Measurements from ENCODE around the gene ZNF140. TPM values are rescaled to one million over a fixed set of nuclear protein-coding genes. Genes with fewer than 3 reads are reported as not detected.

ZNF140 gene
- 26.9 TPM for total RNA-seq

- peak; percentile 97 for DNase-seq (ENCODE audit: low spot score)
These were observed at the start of gene ZNF140 for GRCh38 chr12:133080368-133081158. Gene ZNF140 (plus strand): TSS chr12:133080923. CDS start chr12:133081321, 398 bp downstream.

DNA sequence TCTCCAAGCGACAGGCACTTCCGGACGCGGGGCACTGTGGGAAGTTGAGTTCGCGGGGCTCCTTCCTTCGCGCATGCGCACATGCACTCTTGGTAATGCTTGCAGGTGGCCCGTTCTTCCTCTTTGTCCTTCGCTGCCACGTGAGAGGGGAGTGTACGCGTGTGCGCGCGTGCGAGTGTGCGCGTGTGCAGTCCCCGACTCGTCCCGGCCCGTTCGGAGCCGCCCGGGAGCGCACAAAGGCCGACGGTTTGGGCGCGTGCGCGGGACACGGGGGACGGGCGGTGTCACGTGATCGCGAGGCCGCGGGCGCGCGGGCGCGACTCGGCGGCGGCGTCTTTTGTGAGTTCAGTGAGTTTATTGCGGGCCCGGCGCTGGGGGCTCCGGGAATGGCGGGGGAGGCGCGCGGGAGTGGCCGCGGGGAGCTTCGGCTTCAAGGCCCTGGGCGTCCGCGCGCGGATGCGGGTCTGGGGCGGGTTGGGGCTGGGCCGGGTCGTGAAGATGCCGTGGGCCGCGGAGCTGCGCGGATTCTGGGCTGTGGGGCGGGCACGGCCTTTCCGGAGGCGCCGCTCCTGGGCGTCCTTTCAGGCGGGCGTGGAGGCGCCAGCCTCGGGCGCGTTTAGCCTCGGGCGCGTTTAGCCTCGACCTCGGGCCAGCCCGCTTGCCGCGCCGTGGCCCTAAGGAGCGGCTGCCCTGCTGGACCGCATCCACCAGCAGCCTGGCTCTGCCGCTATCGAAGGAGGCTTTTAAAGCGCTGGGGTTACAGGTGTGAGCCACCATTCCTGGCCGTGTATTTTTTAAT, 43.3 kb upstream of the ZNF140 start, which contains the start of gene ZNF84:
Gene ZNF84, plus strand, starts transcription at position 303 of the 799 bp plus-strand sequence. CDS start 3,959 bp downstream, outside the sequence.
- DNase-seq (ENCODE audit: low spot score) = peak; percentile 97

DNA sequence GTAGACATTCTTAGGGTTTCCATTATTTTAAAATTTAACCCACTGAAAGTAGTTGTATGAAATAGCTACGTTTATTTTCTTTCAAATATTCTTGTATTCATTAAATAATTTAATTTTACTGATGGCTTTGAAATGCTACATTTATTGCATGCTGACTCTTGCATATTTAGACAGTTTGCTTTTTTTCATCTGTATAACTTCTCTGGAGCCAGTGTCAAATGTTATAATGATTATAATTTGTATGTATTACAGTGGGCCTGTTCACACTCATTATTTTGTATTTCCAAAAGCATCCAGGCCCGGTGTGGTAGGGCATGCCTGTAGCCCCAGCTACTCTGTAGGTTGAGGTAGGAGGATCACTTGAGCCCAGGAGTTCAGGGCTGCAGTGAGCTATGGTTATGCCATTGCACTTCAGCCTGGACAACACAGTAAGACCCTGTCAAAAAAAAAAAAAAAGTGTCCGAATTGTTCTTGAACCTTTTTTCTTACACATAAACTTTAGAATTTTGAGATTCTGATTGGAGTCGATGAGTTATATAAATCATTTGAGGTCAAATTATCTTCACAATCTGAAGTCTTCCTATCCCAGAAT, 42.5 kb upstream of the ZNF140 start:
- no peak for DNase-seq (ENCODE audit: low spot score)

GRCh38 chr12:133046698-133047097, 34.0 kb upstream of the ZNF140 start:
- DNase-seq (ENCODE audit: low spot score) = no peak

DNA sequence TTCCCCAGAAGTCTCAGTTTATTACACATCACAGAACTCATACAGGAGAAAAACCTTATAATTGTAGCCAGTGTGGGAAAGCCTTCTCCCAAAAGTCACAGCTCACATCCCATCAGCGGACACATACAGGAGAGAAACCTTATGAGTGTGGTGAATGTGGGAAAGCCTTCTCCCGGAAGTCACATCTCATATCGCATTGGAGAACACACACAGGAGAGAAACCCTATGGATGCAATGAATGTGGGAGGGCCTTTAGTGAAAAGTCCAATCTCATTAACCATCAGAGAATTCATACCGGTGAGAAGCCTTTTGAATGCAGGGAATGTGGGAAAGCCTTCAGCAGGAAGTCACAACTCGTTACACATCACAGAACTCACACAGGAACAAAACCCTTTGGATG, 23.3 kb upstream of the ZNF140 start:
- no peak for DNase-seq (ENCODE audit: low spot score)

- DNase-seq (ENCODE audit: low spot score) = no peak
These were observed 22.3 kb upstream of the ZNF140 start for GRCh38 chr12:133058203-133059113.

GRCh38 chr12:133061954-133062353, 18.8 kb upstream of the ZNF140 start:
- DNase-seq (ENCODE audit: low spot score) = no peak

- DNase-seq (ENCODE audit: low spot score) = no peak
These were observed 17.2 kb upstream of the ZNF140 start for GRCh38 chr12:133063556-133063955.

- no peak for DNase-seq (ENCODE audit: low spot score)
These were observed 6.9 kb upstream of the ZNF140 start for GRCh38 chr12:133073836-133074235.

DNA sequence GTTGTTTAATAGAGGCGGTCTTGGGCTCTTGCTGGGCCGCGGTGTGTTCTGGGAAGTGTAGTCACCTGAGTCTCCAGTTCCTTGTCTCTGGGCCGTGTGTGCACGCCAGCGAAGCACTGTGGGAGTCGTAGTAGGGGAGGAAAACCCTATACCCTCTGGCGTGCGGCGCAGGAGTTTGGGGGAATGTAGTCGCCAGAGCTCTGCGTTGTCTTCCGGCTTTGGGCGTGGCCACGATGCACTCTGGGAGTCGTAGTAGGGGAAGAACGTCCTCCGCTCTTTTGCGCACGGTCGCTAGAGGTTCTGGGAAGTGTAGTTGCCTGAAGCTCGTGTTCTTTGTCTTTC, 726 bp upstream of the ZNF140 start:
- peak; percentile 98 for DNase-seq (ENCODE audit: low spot score)

DNA sequence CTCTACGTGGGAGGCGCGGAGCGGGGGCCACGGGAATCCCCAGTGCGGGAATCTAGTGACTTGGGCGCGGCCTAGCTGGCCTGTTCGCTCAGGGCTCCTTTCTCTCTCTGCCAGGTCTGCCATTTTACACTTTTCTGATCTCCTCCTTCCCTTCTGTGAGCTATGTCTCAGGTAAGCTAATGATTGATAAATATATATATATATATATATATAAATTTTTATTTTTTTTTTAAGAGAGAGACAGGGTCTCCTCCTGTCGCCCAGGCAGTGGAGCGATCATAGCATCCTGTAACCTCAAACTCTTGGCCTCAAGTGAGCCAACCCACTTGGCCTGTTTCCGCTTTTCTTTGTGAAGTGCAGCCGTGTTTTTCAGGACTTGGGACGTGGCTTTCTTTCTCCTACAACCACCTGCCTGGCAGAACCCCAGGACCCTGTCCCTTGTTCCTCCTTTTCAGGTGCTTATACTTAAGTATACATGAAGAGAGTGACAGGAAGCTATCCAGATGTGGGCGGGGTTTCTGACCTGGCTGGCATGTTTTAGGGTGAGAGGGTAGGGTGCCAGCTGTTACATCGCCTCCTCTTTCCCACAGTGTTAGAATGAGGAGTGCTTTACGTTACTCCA, 547 bp downstream of the ZNF140 start:
- no peak for DNase-seq (ENCODE audit: low spot score)

DNA sequence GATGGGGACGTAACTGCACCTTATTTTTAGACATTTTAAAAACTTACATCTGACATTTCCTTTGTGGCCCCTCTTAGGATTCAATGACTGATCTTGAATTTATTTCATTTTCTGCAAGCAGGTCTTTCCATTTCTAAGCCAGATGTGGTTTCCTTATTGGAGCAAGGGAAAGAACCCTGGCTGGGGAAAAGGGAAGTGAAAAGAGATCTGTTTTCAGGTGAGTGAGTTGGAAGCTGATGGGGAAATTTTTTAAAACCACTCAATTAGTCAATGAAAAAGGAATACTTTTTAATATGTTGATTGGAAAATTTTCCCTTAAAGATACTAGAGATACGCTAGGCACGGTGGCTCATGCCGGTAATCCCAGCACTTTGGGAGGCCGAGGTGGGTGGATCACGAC, 2.6 kb downstream of the ZNF140 start:
- no peak for DNase-seq (ENCODE audit: low spot score)

DNA sequence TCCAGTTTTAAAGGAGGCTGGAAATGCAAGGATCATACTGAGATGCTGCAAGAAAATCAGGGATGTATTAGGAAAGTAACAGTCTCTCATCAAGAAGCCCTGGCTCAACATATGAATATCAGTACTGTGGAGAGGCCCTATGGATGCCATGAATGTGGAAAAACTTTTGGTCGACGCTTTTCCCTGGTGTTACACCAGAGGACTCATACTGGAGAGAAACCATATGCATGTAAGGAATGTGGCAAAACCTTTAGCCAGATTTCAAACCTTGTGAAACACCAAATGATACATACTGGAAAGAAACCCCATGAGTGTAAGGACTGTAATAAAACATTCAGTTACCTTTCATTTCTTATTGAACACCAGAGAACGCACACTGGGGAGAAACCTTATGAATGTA, 24.9 kb downstream of the ZNF140 start:
- DNase-seq (ENCODE audit: low spot score) = no peak

- no peak for DNase-seq (ENCODE audit: low spot score)
These were observed 25.5 kb downstream of the ZNF140 start for GRCh38 chr12:133106253-133106652.

GRCh38 chr12:133107121-133107520, 26.4 kb downstream of the ZNF140 start:
- DNase-seq (ENCODE audit: low spot score) = no peak

DNA sequence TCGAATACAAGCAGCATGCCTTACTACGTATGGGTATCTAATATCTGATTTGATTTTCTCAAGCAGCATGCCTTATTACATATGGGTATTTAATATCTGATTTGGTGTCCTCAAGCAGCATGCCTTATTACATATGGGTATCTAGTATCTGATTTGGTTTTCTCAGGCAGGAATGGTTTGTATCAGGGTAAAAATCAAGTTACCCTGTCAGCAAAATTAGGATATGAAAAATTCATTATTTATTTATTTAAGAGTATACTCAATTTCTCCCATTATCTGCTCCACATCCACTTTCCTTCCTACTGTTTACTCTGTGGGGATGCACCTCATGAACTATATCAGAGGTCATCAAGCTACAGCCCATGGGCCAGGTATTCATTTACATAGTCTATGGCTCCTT, 27.4 kb downstream of the ZNF140 start:
- DNase-seq (ENCODE audit: low spot score) = no peak

- no peak for DNase-seq (ENCODE audit: low spot score)
These were observed 39.9 kb downstream of the ZNF140 start for GRCh38 chr12:133120385-133121191.

- DNase-seq (ENCODE audit: low spot score) = no peak
These were observed 44.0 kb downstream of the ZNF140 start for GRCh38 chr12:133124674-133125073.

DNA sequence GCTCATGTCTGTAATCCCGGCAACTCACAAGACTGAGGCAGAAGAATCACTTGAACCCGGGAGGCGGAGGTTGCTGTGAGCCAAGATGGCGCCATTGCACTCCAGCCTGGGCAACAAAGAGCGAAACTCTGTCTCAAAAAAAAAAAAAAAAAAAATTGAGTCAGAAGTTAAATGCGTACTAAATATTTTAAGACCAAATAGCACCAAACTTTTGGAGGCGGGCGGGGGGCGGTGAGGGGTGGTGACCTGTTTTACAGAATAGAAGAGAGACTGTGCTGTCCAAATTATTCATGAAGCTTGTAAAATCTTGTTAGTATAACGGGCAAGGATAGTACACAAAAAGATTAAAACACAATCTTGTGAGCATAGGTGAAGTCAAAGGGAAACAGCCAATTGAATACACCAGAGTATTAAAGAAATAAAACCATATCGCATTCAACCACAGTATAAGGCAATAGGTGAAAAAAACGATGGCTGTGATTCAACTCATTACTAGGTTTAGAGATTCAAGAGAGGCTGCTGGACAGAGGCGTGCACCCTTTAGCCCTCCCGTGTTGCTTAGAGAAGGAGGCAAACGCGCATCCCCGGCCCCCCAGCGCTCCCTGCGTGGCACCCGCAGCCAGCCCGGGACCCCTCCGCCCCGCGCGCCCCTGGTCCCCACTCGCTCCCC, 48.8 kb downstream of the ZNF140 start:
- no peak for DNase-seq (ENCODE audit: low spot score)
